H1 (cell line): ENCODE data around the gene LARP4. TPM values are rescaled to one million over a fixed set of nuclear protein-coding genes. Genes with fewer than 3 reads are reported as not detected.

ENCODE experiments used
- CTCF ChIA-PET: fragments of 300-600 bp; sonication (Branson Sonifier 250); formaldehyde crosslinking; loops from one replicate; lab custom pipeline; 2021; ENCODE audit not compliant: partially characterized antibody; lab: Charles Lee
- POLR2A ChIA-PET: fragments of 300-600 bp; sonication (Branson Sonifier 250); formaldehyde crosslinking; loops from one replicate; lab custom pipeline; 2021; ENCODE audit warnings: inconsistent platforms; ENCODE audit not compliant: partially characterized antibody; lab: Charles Lee
- DNase-seq, 2 experiments: peaks; one replicate each; pipeline versions ENCODE4 v3.0.0 to v3.0.0-alpha.2; 2010 to 2022; ENCODE audit warnings: low spot score in 2 of 2, low read depth in 1 of 2, mixed read lengths in 1 of 2
- FAIRE-seq: peaks from 2 replicates; lab custom pipeline; 2011; peaks lifted over from hg19 to GRCh38; lab: Jason Lieb, UNC
- H2AFZ ChIP-seq: 2 replicates; pipeline ENCODE4 v1.8.1; 2012; ENCODE audit warnings: low read length, inconsistent platforms
- H2AK5ac ChIP-seq: 2 replicates; pipeline ENCODE4 v1.6.1; 2013; ENCODE audit warnings: low read depth, low read length
- H2BK120ac ChIP-seq: replicated peaks from 2 replicates; pipeline ENCODE3; 2013; ENCODE audit warnings: low read depth, low read length, inconsistent platforms
- H2BK12ac ChIP-seq: 2 replicates; pipeline ENCODE4 v1.6.1; 2013; ENCODE audit warnings: low read depth, low read length
- H2BK15ac ChIP-seq: 2 replicates; pipeline ENCODE4 v1.6.1; 2013; ENCODE audit warnings: low read length
- H2BK20ac ChIP-seq: 2 replicates; pipeline ENCODE4 v1.6.1; 2013; ENCODE audit warnings: low read length
- H2BK5ac ChIP-seq: 2 replicates; pipeline ENCODE4 v1.6.1; 2013; ENCODE audit warnings: low read depth, low read length
- H3K14ac ChIP-seq: 2 replicates; pipeline ENCODE4 v1.6.1; 2013; ENCODE audit warnings: inconsistent platforms; ENCODE audit not compliant: insufficient read length
- H3K18ac ChIP-seq: 2 replicates; pipeline ENCODE4 v1.6.1; 2013; ENCODE audit warnings: low read length; ENCODE audit errors: extremely low read depth
- H3K23ac ChIP-seq: 2 replicates; pipeline ENCODE4 v1.6.1; 2013; ENCODE audit warnings: inconsistent platforms; ENCODE audit not compliant: insufficient read length
- H3K23me2 ChIP-seq: 2 replicates; pipeline ENCODE4 v1.6.1; 2013; ENCODE audit warnings: low read depth, low read length
- H3K27ac ChIP-seq: 2 replicates; pipeline ENCODE4 v1.6.1; 2011; ENCODE audit warnings: low read depth, low read length, inconsistent platforms
- H3K27me3 ChIP-seq, 4 experiments: replicated peaks in 1 of 4; 1 replicate in 1 of 4; 2 replicates in 3 of 4; pipeline versions ENCODE4 v1.6.1 to v1.8.1; 2011 to 2013; ENCODE audit warnings: low read length in 3 of 4, mild to moderate bottlenecking in 3 of 4, inconsistent platforms in 2 of 4, mixed read lengths in 2 of 4, moderate library complexity in 1 of 4; ENCODE audit not compliant: control insufficient read depth in 3 of 4, insufficient read depth in 3 of 4; ENCODE audit errors: extremely low read depth in 1 of 4
- H3K36me3 ChIP-seq, 4 experiments: 2 replicates each; pipeline versions ENCODE4 v1.6.1 to v1.8.1; 2011 to 2013; ENCODE audit warnings: mild to moderate bottlenecking in 4 of 4, low read length in 3 of 4, moderate library complexity in 2 of 4, control low read depth in 1 of 4, inconsistent platforms in 1 of 4; ENCODE audit not compliant: insufficient read depth in 4 of 4, control insufficient read depth in 2 of 4
- H3K4ac ChIP-seq: replicated peaks from 2 replicates; pipeline ENCODE3; 2013; ENCODE audit warnings: low read length, low read depth, mixed read lengths, inconsistent platforms; ENCODE audit not compliant: insufficient read length
- H3K4me1 ChIP-seq, 4 experiments: replicated peaks in 1 of 4; 1 replicate in 1 of 4; 2 replicates in 3 of 4; pipeline versions ENCODE4 v1.6.1 to v1.8.1; 2011 to 2013; ENCODE audit warnings: low read length in 3 of 4, inconsistent platforms in 2 of 4, mixed read lengths in 1 of 4; ENCODE audit not compliant: insufficient read depth in 4 of 4, control insufficient read depth in 3 of 4
- H3K4me2 ChIP-seq, 2 experiments: 2 replicates each; pipeline versions ENCODE4 v1.6.1 to v1.8.1; 2011 to 2013; ENCODE audit warnings: low read depth in 2 of 2, low read length in 2 of 2, control low read depth in 1 of 2, inconsistent platforms in 1 of 2, mild to moderate bottlenecking in 1 of 2; ENCODE audit not compliant: insufficient read depth in 1 of 2
- H3K4me3 ChIP-seq, 4 experiments: fragments of 200-600, 300-600 bp in 1 of 4; sonication (generic), shearing (Covaris generic), sonication (Bioruptor Twin) in 1 of 4; 2 replicates each; pipeline versions ENCODE4 v1.5.1 to v1.8.1; 2011 to 2016; ENCODE audit warnings: low read length in 4 of 4, low read depth in 3 of 4, control low read depth in 2 of 4, inconsistent platforms in 2 of 4, mild to moderate bottlenecking in 2 of 4, mixed read lengths in 1 of 4, moderate library complexity in 1 of 4; ENCODE audit not compliant: insufficient read depth in 2 of 4; ENCODE audit errors: extremely low read depth in 1 of 4
- H3K56ac ChIP-seq: replicated peaks from 2 replicates; pipeline ENCODE3; 2013; ENCODE audit warnings: low read depth, mild to moderate bottlenecking, mixed read lengths, low read length, inconsistent platforms; ENCODE audit not compliant: insufficient read length
- H3K79me1 ChIP-seq: 2 replicates; pipeline ENCODE4 v1.6.1; 2013; ENCODE audit warnings: low read depth, low read length, control low read depth
- H3K79me2 ChIP-seq, 2 experiments: 2 replicates each; pipeline versions ENCODE4 v1.6.1 to v1.8.1; 2012 to 2013; ENCODE audit warnings: low read length in 2 of 2, mild to moderate bottlenecking in 2 of 2, inconsistent platforms in 1 of 2; ENCODE audit not compliant: insufficient read depth in 2 of 2, control insufficient read depth in 1 of 2
- H3K9ac ChIP-seq, 4 experiments: replicated peaks in 1 of 4; 1 replicate in 1 of 4; 2 replicates in 3 of 4; pipeline versions ENCODE4 v1.6.1 to v1.8.1; 2011 to 2013; ENCODE audit warnings: low read depth in 3 of 4, low read length in 3 of 4, control low read depth in 2 of 4, mild to moderate bottlenecking in 2 of 4, moderate library complexity in 2 of 4, inconsistent platforms in 1 of 4; ENCODE audit errors: extremely low read depth in 1 of 4
- H3K9me3 ChIP-seq, 2 experiments: 2 replicates each; pipeline versions ENCODE4 v1.6.1 to v1.8.1; 2012 to 2013; ENCODE audit warnings: mild to moderate bottlenecking in 2 of 2, moderate library complexity in 2 of 2, control low read depth in 1 of 2, inconsistent platforms in 1 of 2, low read depth in 1 of 2, low read length in 1 of 2, mixed read lengths in 1 of 2; ENCODE audit not compliant: insufficient read depth in 2 of 2
- H4K20me1 ChIP-seq, 2 experiments: replicated peaks in 1 of 2; 2 replicates each; pipeline versions ENCODE3 to v1.8.1; 2011 to 2013; ENCODE audit warnings: inconsistent platforms in 2 of 2, low read length in 2 of 2, mild to moderate bottlenecking in 1 of 2; ENCODE audit not compliant: insufficient read depth in 2 of 2, control insufficient read depth in 1 of 2
- H4K5ac ChIP-seq: 2 replicates; pipeline ENCODE4 v1.6.1; 2013; ENCODE audit warnings: low read length, low read depth, mixed read lengths, inconsistent platforms; ENCODE audit not compliant: insufficient read length
- H4K8ac ChIP-seq: 2 replicates; pipeline ENCODE4 v1.8.0; 2013; ENCODE audit warnings: mild to moderate bottlenecking, moderate library complexity, low read length, inconsistent platforms; ENCODE audit not compliant: insufficient read depth; ENCODE audit errors: extremely low read depth
- H4K91ac ChIP-seq: replicated peaks from 2 replicates; pipeline ENCODE3; 2013; ENCODE audit warnings: low read length, mixed read lengths, inconsistent platforms; ENCODE audit not compliant: insufficient read length
- ATF2 ChIP-seq: IDR thresholded peaks from 2 replicates; pipeline ENCODE4 v1.6.1; 2012; ENCODE audit warnings: low read length, inconsistent platforms
- CBX8 ChIP-seq: fragments of 300-800, 300-1000 bp; sonication (generic); IDR thresholded peaks from 2 replicates; pipeline ENCODE4 v1.7.1; 2016; ENCODE audit warnings: low read depth, low read length, borderline replicate concordance
- POU5F1 ChIP-seq: IDR thresholded peaks from 2 replicates; pipeline ENCODE4 v1.6.1; 2011; ENCODE audit warnings: low read depth, mild to moderate bottlenecking, low read length, moderate library complexity
- SIN3A ChIP-seq, 2 experiments: IDR thresholded peaks in 1 of 2; conservative IDR thresholded peaks in 1 of 2; 2 replicates each; pipeline ENCODE4 v1.6.1; 2011 to 2012; ENCODE audit warnings: low read length in 2 of 2, improper control_type of control experiment in 1 of 2, low read depth in 1 of 2, mild to moderate bottlenecking in 1 of 2
- WGBS, 2 experiments: shearing (Covaris generic) in 1 of 2; methylation state at CpG; one replicate each; pipeline versions ENCODE4 v1.1.6 to v1.1.7; 2013 to 2015; ENCODE audit warnings: low lambda C conversion rate in 2 of 2, mixed read lengths in 2 of 2, inconsistent platforms in 1 of 2, low coverage in 1 of 2, missing lambda C conversion rate in 1 of 2; ENCODE audit not compliant: insufficient replicate concordance in 2 of 2, insufficient coverage in 1 of 2, insufficient read length in 1 of 2; ENCODE audit errors: extremely low coverage in 1 of 2, missing lambda C conversion rate in 1 of 2; 5-methylcytosine and 5-hydroxymethylcytosine counted together
- polyA plus RNA-seq, 7 experiments: library from polyadenylated mRNA; depleted of rRNA in 3 of 7; stranded (reverse) in 5 of 7; unstranded in 2 of 7; fragments of >200 nt in 5 of 7; fragments of 200-250 nt in 2 of 7; gene quantifications; 1 replicate in 5 of 7; 2 replicates in 1 of 7; 4 replicates in 1 of 7; pipeline versions ENCODE4 v1.2.1 to v1.2.3, GENCODE V29; 2011 to 2013; ENCODE audit warnings: missing spikeins in 2 of 7, mixed read lengths in 2 of 7
- total RNA-seq: library from RNA; stranded (reverse); fragmentation: NEBNext Ultra II Directional; extraction: Animal tissue kit (Norgen Biotek cat#: 25700); gene quantifications from 2 replicates; pipeline ENCODE4 v1.2.1, GENCODE V29; 2021
- TF ChIP-seq, protein P1 (sequence below), 3 experiments: IDR thresholded peaks; 1 replicate in 2 of 3; 2 replicates in 1 of 3; pipeline versions ENCODE4 v1.5.1 to v1.6.1; 2011; ENCODE audit warnings: low read length in 3 of 3, mild to moderate bottlenecking in 3 of 3, inconsistent platforms in 2 of 3, low read depth in 1 of 3, moderate library complexity in 1 of 3; ENCODE audit not compliant: insufficient read depth in 1 of 3; ENCODE audit errors: control extremely low read depth in 1 of 3

Gene LARP4
- total and polyA plus RNA-seq, 2 of the 8 experiments (the other 6 are each of a cell fraction or from before 2014, with no cell fraction given) = 12.8 to 93.9 TPM

DNA sequence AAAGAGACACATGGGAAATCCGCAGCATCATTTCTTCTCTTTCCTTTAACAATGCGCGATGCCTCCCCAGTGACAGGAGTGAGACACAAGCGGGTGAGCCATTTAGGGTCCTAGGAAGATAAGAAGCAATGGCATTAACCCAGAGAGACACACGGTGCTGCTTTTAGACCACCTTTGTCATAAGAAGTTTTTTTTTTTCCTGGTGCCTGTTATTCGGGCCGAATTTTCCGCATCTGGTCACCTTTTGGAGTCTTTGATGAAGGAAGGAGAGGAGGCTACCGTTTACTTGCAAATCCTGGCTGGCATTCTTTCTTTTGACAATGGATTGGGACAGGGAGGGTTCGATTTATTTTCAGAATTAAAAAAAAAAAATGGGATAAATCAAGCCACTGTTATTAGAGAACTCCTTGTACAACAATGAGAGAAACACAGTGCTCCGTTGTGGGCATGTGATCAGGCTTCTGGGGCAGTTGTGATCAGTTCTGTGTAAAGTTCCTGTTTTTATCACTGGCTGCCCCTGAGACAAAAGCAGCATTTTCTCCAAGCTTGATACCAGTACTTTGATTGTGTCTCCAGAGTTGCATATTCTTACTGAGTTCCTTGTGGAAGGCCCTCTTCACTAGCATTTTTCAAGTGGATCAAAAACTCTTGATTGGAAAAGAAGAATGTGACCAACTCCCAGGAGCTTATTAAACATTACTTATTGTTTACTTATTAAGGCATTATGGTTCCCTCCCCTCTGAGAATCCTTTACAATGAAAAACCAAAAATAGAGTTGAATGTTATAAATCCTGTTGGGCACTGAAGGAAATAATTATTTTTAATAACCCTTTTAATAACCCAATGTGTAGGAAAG, 105.2 kb downstream of the LARP4 start:
- H3K27me3 ChIP-seq = no peaks in the 10 kb centered on the region
- peak overlapping the region; percentile 87; the same call in 1 of the 2 replicates for H2BK5ac ChIP-seq
- H2BK120ac ChIP-seq = no peak overlapping the region
- peaks cover 6% of the 10 kb centered on the region; the same call in 1 of the 2 replicates for H3K79me1 ChIP-seq
- H4K91ac ChIP-seq = no peak overlapping the region
- peak overlapping the region; percentile 83; the same call in 1 of the 2 replicates for H3K18ac ChIP-seq
- H3K9ac ChIP-seq = peak overlapping the region; percentile 36 to 96 (median 91)
- DNase-seq (no peak), FAIRE-seq (no peak)
- peaks cover 3 to 4% of the 10 kb centered on the region in 2 experiments for H4K20me1 ChIP-seq
- no peak overlapping the region for H2BK12ac ChIP-seq
- H3K36me3 ChIP-seq = no peaks in the 10 kb centered on the region
- H2AFZ ChIP-seq = peak overlapping the region; percentile 46; the same call in 1 of the 2 replicates
- peaks cover 8% of the 10 kb centered on the region; the same call in 1 of the 2 replicates for H3K23me2 ChIP-seq
- H2BK20ac ChIP-seq = no peak overlapping the region
- WGBS, 2 experiments = 4% methylated on average over 11 of the region's 11 CpGs; no CpG with 5 or more reads in 1 of the 2 experiments
- H3K4me1 ChIP-seq = peaks cover 0 to 4% (median 2%) of the 10 kb centered on the region in 4 experiments; a peak in 3 of 7 replicates
- H3K14ac ChIP-seq = no peak overlapping the region
- peak overlapping the region; percentile 74 to 87 for H3K4me2 ChIP-seq
- peak overlapping the region; percentile 46 to 94 (median 92) for H3K4me3 ChIP-seq
- H3K23ac ChIP-seq = no peak overlapping the region
- peak overlapping the region; percentile 84; the same call in 1 of the 2 replicates for H3K27ac ChIP-seq
- no peaks in the 10 kb centered on the region for H3K9me3 ChIP-seq
- no peak overlapping the region for H4K5ac ChIP-seq
- H3K79me2 ChIP-seq = peaks cover 21 to 56% of the 10 kb centered on the region in 2 experiments
- no peak overlapping the region for H2BK15ac ChIP-seq
- POLR2A ChIA-PET = interaction anchor here (0.9 to 2.2 kb wide), 13 partner anchors 9 to 259 kb away, joined by 3 to 11 read pairs (median 3); partner anchors contain the start of gene ATF1
- no peak overlapping the region for H3K56ac ChIP-seq
- no peak overlapping the region for H3K4ac ChIP-seq
- CTCF ChIA-PET = interaction anchor here (0.6 to 7.6 kb wide), 19 partner anchors 7 to 253 kb away, joined by 3 to 99 read pairs (median 4); no protein-coding TSS in a partner anchor
- no peak overlapping the region for H2AK5ac ChIP-seq
- no peak overlapping the region for H4K8ac ChIP-seq
- TF ChIP-seq POU5F1 (no peak), ATF2 (no peak), SIN3A (conservative IDR thresholded peaks at IDR 0.05 in 1 of 2, IDR thresholded peaks at IDR 0.05 in 1 of 2; ENCODE audit: low read depth in 1 of 2, low read length in 2 of 2) (no peak), CBX8 (no peak)
- TF ChIP-seq, protein P1, sequence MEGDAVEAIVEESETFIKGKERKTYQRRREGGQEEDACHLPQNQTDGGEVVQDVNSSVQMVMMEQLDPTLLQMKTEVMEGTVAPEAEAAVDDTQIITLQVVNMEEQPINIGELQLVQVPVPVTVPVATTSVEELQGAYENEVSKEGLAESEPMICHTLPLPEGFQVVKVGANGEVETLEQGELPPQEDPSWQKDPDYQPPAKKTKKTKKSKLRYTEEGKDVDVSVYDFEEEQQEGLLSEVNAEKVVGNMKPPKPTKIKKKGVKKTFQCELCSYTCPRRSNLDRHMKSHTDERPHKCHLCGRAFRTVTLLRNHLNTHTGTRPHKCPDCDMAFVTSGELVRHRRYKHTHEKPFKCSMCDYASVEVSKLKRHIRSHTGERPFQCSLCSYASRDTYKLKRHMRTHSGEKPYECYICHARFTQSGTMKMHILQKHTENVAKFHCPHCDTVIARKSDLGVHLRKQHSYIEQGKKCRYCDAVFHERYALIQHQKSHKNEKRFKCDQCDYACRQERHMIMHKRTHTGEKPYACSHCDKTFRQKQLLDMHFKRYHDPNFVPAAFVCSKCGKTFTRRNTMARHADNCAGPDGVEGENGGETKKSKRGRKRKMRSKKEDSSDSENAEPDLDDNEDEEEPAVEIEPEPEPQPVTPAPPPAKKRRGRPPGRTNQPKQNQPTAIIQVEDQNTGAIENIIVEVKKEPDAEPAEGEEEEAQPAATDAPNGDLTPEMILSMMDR (IDR thresholded peaks at IDR 0.05; ENCODE audit: control extremely low read depth in 1 of 3, insufficient read depth in 1 of 3, low read depth in 1 of 3, low read length in 3 of 3) = no peak
